ENCODE data around the gene GNA12.
"Not testable (repeated sequence)": the region's sequence is repeated elsewhere in the genome, so short reads cannot be mapped to it uniquely, and the experiment has no call there.

GNA12 gene

GRCh38 chr7:2701832-2702593 is 142.1 kb downstream of the GNA12 start:
- DNase-seq (ENCODE audit: extremely low read depth in 1 of 2, low read depth in 1 of 2): no peak

- DNase-seq (ENCODE audit: extremely low read depth in 1 of 2, low read depth in 1 of 2): no peak
These were observed 142.7 kb downstream of the GNA12 start for GRCh38 chr7:2701424-2701823.

DNA sequence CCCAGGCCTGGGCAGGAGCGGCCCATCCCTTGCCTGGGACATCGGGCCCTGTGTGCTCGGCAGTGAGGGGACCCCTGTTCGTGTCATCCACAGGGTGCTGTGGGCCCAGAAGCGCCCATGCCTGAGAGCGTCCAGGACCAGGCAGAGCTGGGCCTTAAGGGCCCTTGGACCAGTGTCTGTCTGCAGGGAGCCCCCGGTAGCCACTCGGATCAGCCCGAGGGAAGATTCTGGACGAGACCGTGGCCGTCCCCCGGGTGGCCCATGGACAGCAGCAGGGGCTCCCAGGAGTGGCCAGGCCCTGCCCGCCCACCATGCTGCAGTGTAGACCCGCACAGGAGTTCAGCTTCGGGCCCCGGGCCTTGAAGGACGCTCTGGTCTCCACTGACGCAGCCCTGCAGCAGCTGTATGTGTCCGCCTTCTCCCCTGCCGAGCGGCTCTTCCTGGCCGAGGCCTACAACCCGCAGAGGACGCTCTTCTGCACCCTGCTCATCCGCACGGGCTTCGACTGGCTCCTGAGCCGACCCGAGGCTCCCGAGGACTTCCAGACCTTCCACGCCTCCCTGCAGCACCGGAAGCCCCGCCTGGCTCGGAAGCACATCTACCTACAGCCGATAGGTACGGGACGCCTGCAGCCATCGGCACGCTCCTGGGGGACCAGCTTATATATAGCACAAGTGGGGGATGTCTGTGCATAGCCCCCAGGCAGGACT is 143.8 kb downstream of the GNA12 start:
- no peak for DNase-seq (ENCODE audit: extremely low read depth in 1 of 2, low read depth in 1 of 2)

GRCh38 chr7:2699289-2699620 is 144.9 kb downstream of the GNA12 start:
- DNase-seq (ENCODE audit: extremely low read depth in 1 of 2, low read depth in 1 of 2): no peak

GRCh38 chr7:2698581-2699288 is 145.4 kb downstream of the GNA12 start:
- peak in 1 of 2 donors; percentile 60 for DNase-seq (ENCODE audit: extremely low read depth in 1 of 2, low read depth in 1 of 2)

GRCh38 chr7:2694122-2694436 is 150.0 kb downstream of the GNA12 start:
- DNase-seq (ENCODE audit: extremely low read depth in 1 of 2, low read depth in 1 of 2): not testable (repeated sequence)

DNA sequence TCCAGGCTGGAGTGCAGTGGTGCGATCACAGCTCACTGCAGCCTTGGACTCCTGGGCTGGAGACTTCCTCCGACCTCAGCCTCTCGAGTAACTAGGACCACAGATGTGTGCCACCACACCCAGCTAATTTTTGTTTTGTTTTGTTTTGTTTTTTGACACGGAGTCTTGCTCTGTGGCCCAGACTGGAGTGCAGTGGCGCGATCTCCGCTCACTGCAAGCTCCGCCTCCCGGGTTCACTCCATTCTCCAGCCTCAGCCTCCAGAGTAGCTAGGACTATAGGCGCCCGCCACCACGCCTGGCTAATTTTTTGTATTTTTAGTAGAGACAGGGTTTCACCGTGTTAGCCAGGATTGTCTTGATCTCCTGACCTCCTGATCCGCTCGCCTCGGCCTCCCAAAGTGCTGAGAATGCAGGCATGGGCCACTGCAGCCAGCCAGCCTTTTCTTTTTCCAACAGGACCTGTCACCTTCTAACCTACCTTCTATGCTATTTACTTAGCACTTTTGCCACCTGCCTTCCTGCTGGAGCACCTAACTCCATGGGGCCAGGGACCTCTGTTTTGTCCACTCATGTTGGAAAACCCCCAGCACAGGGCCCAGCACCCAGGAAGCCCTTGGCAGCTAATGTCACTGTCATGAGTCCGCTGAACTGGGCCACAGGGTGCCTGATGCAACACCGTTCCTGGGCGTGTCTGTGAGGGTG is 150.5 kb downstream of the GNA12 start:
- DNase-seq (ENCODE audit: extremely low read depth in 1 of 2, low read depth in 1 of 2): not testable (repeated sequence)

DNA sequence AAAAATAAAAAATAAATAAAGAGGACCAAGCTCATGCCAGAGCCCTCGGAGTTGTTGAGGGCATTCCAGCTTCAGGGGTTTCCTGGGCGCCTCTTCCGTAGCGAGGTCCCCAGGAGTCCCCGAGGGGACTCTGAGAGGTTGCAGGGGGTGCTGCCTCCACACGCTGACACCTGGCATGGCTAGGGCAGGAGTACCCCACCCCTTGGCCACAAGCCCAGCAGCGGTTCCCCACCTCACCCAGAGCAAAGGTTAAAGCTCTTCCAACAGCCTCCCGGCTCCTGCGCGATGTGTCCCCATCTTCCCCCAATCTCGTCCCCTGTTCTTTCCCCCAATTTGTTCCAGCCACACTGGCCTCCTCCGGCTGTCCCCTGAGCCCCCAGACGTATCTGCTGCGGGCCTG is 151.6 kb downstream of the GNA12 start:
- DNase-seq (ENCODE audit: extremely low read depth in 1 of 2, low read depth in 1 of 2): no peak

DNA sequence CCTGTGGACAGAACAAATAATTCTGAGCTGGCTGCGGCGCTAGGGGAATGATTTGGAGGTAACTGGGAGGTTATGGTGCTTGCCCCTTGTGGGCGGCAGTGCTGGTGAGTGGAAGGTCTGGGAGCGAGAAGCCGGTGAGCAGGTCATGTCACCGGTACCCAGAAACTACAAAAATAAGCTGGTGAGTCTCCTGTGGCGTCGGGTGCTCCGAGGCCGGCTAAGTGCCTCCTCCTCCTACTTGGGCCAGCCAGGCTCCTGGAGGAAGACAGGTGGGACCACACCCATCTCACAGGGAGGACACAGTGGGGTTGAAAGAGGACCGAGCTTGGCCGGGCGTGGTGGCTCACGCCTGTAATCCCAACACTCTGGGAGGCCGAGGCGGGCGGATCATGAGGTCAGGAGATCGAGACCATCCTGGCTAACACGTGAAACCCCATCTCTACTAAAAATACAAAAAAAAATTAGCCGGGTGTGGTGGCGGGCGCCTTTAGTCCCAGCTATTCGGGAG is 152.1 kb downstream of the GNA12 start:
- not testable (repeated sequence) for DNase-seq (ENCODE audit: extremely low read depth in 1 of 2, low read depth in 1 of 2)

GRCh38 chr7:2691011-2691707 is 152.9 kb downstream of the GNA12 start:
- no peak for DNase-seq (ENCODE audit: extremely low read depth in 1 of 2, low read depth in 1 of 2)

DNA sequence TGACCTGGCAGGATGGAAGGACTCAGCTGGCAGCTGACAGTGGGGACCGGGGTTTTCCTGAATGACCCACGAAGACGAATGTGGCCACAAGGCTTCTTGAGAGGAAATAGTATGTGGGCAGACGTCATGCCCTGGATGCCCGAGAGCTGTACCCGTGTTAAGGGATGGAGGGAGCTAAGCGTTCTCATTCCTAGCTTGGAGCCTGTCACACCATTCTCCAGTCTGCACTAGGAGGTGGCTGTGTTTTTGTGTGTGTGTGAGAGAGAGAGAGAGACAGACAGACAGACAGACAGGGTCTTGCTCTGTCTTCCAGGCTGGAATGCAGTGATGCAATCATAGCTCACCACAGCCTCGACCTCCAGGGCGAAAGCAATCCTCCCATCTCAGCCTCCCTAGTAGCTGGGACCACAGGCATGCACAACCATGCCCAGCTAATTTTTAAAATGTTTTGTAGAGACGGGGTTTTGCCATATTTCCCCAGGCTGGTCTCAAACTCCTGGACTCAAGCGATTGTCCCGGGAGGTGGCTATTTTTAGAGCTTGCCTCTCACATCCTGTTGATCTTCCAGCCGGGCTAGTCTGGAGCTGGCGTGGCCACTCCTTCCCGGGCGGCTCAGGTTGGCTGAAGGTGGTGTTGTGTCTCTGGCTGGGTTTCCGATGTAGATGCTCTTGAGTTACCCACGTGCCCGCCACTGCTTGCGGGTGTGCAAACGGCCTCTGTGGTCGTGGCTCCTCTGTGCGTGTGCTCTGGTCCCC is 154.0 kb downstream of the GNA12 start:
- no peak for DNase-seq (ENCODE audit: extremely low read depth in 1 of 2, low read depth in 1 of 2)

GRCh38 chr7:2689343-2689847 is 154.7 kb downstream of the GNA12 start:
- no peak for DNase-seq (ENCODE audit: extremely low read depth in 1 of 2, low read depth in 1 of 2)

- no peak for DNase-seq (ENCODE audit: extremely low read depth in 1 of 2, low read depth in 1 of 2)
These were observed 155.4 kb downstream of the GNA12 start for GRCh38 chr7:2688409-2689342.

DNA sequence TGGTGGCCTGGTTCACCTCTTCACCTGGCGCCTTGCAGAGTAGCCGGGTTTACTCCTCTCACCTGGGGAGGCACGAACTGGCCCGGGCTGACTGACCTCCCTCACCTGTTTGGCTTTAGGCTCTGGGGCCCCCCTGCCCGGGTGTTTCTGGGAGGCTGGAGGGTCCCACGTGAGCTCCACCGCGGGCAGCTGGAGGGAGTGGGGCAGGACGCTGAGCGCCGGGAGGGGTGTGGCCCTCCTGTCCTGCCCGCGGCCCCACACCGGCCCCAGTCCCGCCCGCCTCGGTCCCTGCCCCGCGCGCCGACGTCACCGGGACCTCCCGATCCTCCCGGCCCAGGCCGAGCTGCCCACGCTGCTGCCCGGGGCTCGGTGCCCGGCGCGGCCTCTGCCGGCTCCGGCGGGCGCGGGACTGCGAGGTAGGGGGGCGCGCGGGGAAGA is 156.2 kb downstream of the GNA12 start, which contains the start of gene AMZ1:
Gene AMZ1, plus strand, starts transcription at position 322 of the 438 bp plus-strand sequence. CDS start 12,250 bp downstream, outside the sequence.
- no peak for DNase-seq (ENCODE audit: extremely low read depth in 1 of 2, low read depth in 1 of 2)

GRCh38 chr7:2687338-2687869 is 156.7 kb downstream of the GNA12 start:
- no peak for DNase-seq (ENCODE audit: extremely low read depth in 1 of 2, low read depth in 1 of 2)

DNA sequence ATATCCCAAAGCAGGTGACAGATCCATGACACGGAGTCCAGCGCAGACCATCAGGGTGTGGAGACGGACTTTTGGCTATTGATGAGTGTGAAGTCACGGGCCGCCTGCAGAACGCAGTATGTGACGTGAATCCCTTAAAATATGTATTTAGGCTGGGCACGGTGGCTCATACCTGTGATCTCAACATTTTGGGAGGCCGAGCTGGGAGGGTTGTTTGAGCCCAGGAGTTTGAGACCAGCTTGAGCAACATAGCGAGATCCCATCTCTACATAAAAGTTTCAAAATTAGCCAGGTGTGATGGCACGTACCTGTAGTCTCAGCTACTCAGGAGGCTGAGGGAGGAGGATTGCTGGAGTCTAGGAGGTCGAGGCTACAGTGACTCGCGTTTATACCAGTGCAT is 158.0 kb downstream of the GNA12 start:
- DNase-seq (ENCODE audit: extremely low read depth in 1 of 2, low read depth in 1 of 2): no peak

GRCh38 chr7:2684501-2684900 is 159.6 kb downstream of the GNA12 start:
- DNase-seq (ENCODE audit: extremely low read depth in 1 of 2, low read depth in 1 of 2): no peak

Measured in activated CD8-positive, alpha-beta memory T cell treated with anti-CD3 and anti-CD28 coated beads for 1 hour (primary cell).